Vagina (tissue), 2 donors: ENCODE measurements around the gene TP53RK.

Experiments
- POLR2A ChIP-seq, 2 donors: fragments of 450-650 bp; IDR thresholded peaks; one replicate each; pipeline ENCODE4 v1.6.1; 2017; ENCODE audit warnings: antibody characterized with exemption in 2 of 2, mild to moderate bottlenecking in 2 of 2, moderate library complexity in 2 of 2
- TF ChIP-seq, protein P1 (sequence below), 3 experiments: fragments of 450-650 bp in 2 of 3; fragments of 200-600 bp in 1 of 3; sonication (generic) in 1 of 3; IDR thresholded peaks; one replicate each; pipeline ENCODE4 v1.5.1; 2017 to 2019; ENCODE audit warnings: antibody characterized with exemption in 3 of 3, mild to moderate bottlenecking in 2 of 3, moderate library complexity in 2 of 3

GRCh38 chr20:46642265-46642968 lies 46.8 kb downstream of the TP53RK start:
- TF ChIP-seq, protein P1, sequence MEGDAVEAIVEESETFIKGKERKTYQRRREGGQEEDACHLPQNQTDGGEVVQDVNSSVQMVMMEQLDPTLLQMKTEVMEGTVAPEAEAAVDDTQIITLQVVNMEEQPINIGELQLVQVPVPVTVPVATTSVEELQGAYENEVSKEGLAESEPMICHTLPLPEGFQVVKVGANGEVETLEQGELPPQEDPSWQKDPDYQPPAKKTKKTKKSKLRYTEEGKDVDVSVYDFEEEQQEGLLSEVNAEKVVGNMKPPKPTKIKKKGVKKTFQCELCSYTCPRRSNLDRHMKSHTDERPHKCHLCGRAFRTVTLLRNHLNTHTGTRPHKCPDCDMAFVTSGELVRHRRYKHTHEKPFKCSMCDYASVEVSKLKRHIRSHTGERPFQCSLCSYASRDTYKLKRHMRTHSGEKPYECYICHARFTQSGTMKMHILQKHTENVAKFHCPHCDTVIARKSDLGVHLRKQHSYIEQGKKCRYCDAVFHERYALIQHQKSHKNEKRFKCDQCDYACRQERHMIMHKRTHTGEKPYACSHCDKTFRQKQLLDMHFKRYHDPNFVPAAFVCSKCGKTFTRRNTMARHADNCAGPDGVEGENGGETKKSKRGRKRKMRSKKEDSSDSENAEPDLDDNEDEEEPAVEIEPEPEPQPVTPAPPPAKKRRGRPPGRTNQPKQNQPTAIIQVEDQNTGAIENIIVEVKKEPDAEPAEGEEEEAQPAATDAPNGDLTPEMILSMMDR (IDR thresholded peaks at IDR 0.05), result no peak
- no peak for TF ChIP-seq POLR2A (IDR thresholded peaks at IDR 0.05)
